ENCODE measurements around the gene PLCL2.

GRCh38 chr3:16910207-16910606, 25.5 kb downstream of the PLCL2 start:
- TF ChIP-seq HOXB13 (CRISPR knock-in tag; IDR thresholded peaks at IDR 0.05; ENCODE audit: low read depth), result no peak
- no peak for TF ChIP-seq CTCF (IDR thresholded peaks at IDR 0.05)
- no peak for TF ChIP-seq MAFK (IDR thresholded peaks at IDR 0.05; ENCODE audit: partially characterized antibody)
- TF ChIP-seq SREBF2 (IDR thresholded peaks at IDR 0.05), result no peak
- TF ChIP-seq KDM5A (IDR thresholded peaks at IDR 0.05), result no peak
- no peak for TF ChIP-seq NR3C1 (IDR thresholded peaks at IDR 0.05)
- no peak for TF ChIP-seq RCOR1 (IDR thresholded peaks at IDR 0.05; ENCODE audit: low read depth, low read length)
- no peak for TF ChIP-seq POLR2A (IDR thresholded peaks at IDR 0.05; ENCODE audit: low read length)
- no peak for TF ChIP-seq RFX5 (IDR thresholded peaks at IDR 0.05)
- TF ChIP-seq ZC3H11A (IDR thresholded peaks at IDR 0.05), result no peak
- TF ChIP-seq CHD4 (IDR thresholded peaks at IDR 0.05; ENCODE audit: borderline replicate concordance), result no peak
- TF ChIP-seq ESRRA (IDR thresholded peaks at IDR 0.05; ENCODE audit: borderline replicate concordance, low read length), result no peak
- no peak for TF ChIP-seq EP300 (IDR thresholded peaks at IDR 0.05)
- no peak for TF ChIP-seq CHD2 (IDR thresholded peaks at IDR 0.05; ENCODE audit: low read length, partially characterized antibody)
